GM12878 (cell line): Measurements from ENCODE around the gene SPATA1. TPM values are rescaled to one million over a fixed set of nuclear protein-coding genes. Genes with fewer than 3 reads are reported as not detected.

Experiments used
- ATAC-seq: fragments of 200-7000 bp; cut with Tn5 transposase; 3 replicates; pipeline ENCODE4 v1.9.1; 2020; ENCODE audit warnings: mild to moderate bottlenecking, moderate library complexity
- BruUV-seq: library from RNA; stranded (reverse); fragments of 400-500 nt; replicated peaks from 2 replicates; lab custom pipeline; 2021; lab: Mats Ljungman, UMichigan
- CTCF ChIA-PET: fragments of 300-600 bp; sonication (Branson Sonifier 250); formaldehyde crosslinking; extraction: SDS; loops from one replicate; lab custom pipeline; 2021; ENCODE audit warnings: inconsistent platforms; lab: Yijun Ruan, JAX
- POLR2A ChIA-PET: fragments of 350-600 bp; formaldehyde crosslinking; extraction: SDS; loops from one replicate; lab custom pipeline; 2021; ENCODE audit warnings: inconsistent platforms; lab: Charles Lee
- RAD21 ChIA-PET: fragments of 300-600 bp; sonication (Branson Sonifier 250); formaldehyde crosslinking; loops from one replicate; lab custom pipeline; 2023; ENCODE audit warnings: antibody characterized with exemption; ENCODE audit not compliant: unreplicated experiment; lab: Charles Lee
- SMC1A ChIA-PET: fragments of 300-600 bp; sonication (Branson Sonifier 250); formaldehyde crosslinking; loops from one replicate; lab custom pipeline; 2023; ENCODE audit not compliant: unreplicated experiment, uncharacterized antibody; lab: Charles Lee
- DNase-seq: peaks from one replicate; pipeline ENCODE4 v3.0.0-alpha.2; 2011; ENCODE audit warnings: low read depth, low spot score
- FAIRE-seq: peaks from 3 replicates; lab custom pipeline; 2011; peaks lifted over from hg19 to GRCh38; lab: Jason Lieb, UNC
- H2AFZ ChIP-seq: 2 replicates; pipeline ENCODE4 v1.6.0; 2011; ENCODE audit warnings: low read depth, low read length, control low read depth; ENCODE audit not compliant: control insufficient read depth
- H3K27ac ChIP-seq: 2 replicates; pipeline ENCODE4 v1.5.1; 2011; ENCODE audit warnings: control low read depth; ENCODE audit not compliant: control insufficient read depth, insufficient read depth
- H3K27me3 ChIP-seq, 2 experiments: replicated peaks in 1 of 2; 2 replicates each; pipeline versions ENCODE4 v1.6.0 to v1.6.1; 2011; ENCODE audit warnings: low read length in 1 of 2; ENCODE audit not compliant: control insufficient read depth in 2 of 2, insufficient read depth in 2 of 2
- H3K36me3 ChIP-seq, 2 experiments: 2 replicates each; pipeline ENCODE4 v1.5.1; 2011; ENCODE audit warnings: low read length in 1 of 2; ENCODE audit not compliant: control insufficient read depth in 2 of 2, insufficient read depth in 2 of 2
- H3K4me1 ChIP-seq: 2 replicates; pipeline ENCODE4 v1.6.1; 2011; ENCODE audit warnings: mild to moderate bottlenecking, low read length, moderate library complexity, mixed read lengths; ENCODE audit not compliant: control insufficient read depth, insufficient read depth
- H3K4me2 ChIP-seq: 2 replicates; pipeline ENCODE4 v1.6.0; 2011; ENCODE audit warnings: control low read depth; ENCODE audit not compliant: control insufficient read depth, insufficient read depth
- H3K4me3 ChIP-seq: fragments of 200-600 bp; sonication (generic); 2 replicates; pipeline ENCODE4 v1.5.1; 2016
- H3K79me2 ChIP-seq: 2 replicates; pipeline ENCODE4 v1.6.0; 2011; ENCODE audit warnings: low read length; ENCODE audit not compliant: control insufficient read depth, insufficient read depth
- H3K9ac ChIP-seq: 2 replicates; pipeline ENCODE4 v1.8.0; 2011; ENCODE audit warnings: low read length, control low read depth, mixed read lengths; ENCODE audit not compliant: control insufficient read depth, insufficient read depth
- H3K9me3 ChIP-seq: replicated peaks from 3 replicates; pipeline ENCODE4 v1.5.1; 2011; ENCODE audit warnings: mild to moderate bottlenecking, low read length; ENCODE audit not compliant: control insufficient read depth, insufficient read depth
- H4K20me1 ChIP-seq: 2 replicates; pipeline ENCODE4 v1.6.0; 2011; ENCODE audit not compliant: control insufficient read depth, insufficient read depth
- ATF7 ChIP-seq: fragments of 450-650 bp; IDR thresholded peaks from 2 replicates; pipeline ENCODE4 v1.6.1; 2016; ENCODE audit warnings: low read depth, mild to moderate bottlenecking
- CHD2 ChIP-seq: IDR thresholded peaks from 2 replicates; pipeline ENCODE4 v1.6.1; 2011; ENCODE audit warnings: low read depth, low read length, improper control_type of control experiment, borderline replicate concordance
- E2F8 ChIP-seq: fragments of 450-650 bp; IDR thresholded peaks from 2 replicates; pipeline ENCODE4 v1.6.1; 2018; ENCODE audit warnings: mild to moderate bottlenecking, low read depth, moderate library complexity; ENCODE audit not compliant: partially characterized antibody
- GABPA ChIP-seq: IDR thresholded peaks from 2 replicates; pipeline ENCODE4 v1.6.1; 2014; ENCODE audit warnings: antibody characterized with exemption, low read depth, mild to moderate bottlenecking, inconsistent platforms
- IKZF2 ChIP-seq, 2 experiments: fragments of 450-650 bp; IDR thresholded peaks; 2 replicates each; pipeline ENCODE4 v1.6.1; 2017; ENCODE audit warnings: mild to moderate bottlenecking in 2 of 2, moderate library complexity in 2 of 2
- MLLT1 ChIP-seq: fragments of 450-650 bp; IDR thresholded peaks from 2 replicates; pipeline ENCODE4 v1.6.1; 2016; ENCODE audit warnings: mild to moderate bottlenecking
- MTA3 ChIP-seq: IDR thresholded peaks from 2 replicates; pipeline ENCODE4 v1.6.1; 2012; ENCODE audit warnings: low read length, inconsistent platforms, borderline replicate concordance
- MYC ChIP-seq: IDR thresholded peaks from 2 replicates; pipeline ENCODE4 v1.6.1; 2011; ENCODE audit warnings: mild to moderate bottlenecking, low read length, moderate library complexity, inconsistent platforms; ENCODE audit not compliant: insufficient read depth, insufficient replicate concordance, insufficient read length, severe bottlenecking
- RAD21 ChIP-seq: IDR thresholded peaks from 2 replicates; pipeline ENCODE4 v1.6.1; 2011; ENCODE audit warnings: mild to moderate bottlenecking, low read depth, low read length, moderate library complexity; ENCODE audit not compliant: insufficient read depth
- SRF ChIP-seq, 2 experiments: IDR thresholded peaks; 2 replicates each; pipeline ENCODE4 v1.6.1; 2011; ENCODE audit warnings: low read depth in 2 of 2, low read length in 2 of 2, mild to moderate bottlenecking in 1 of 2, moderate library complexity in 1 of 2
- TAF1 ChIP-seq: IDR thresholded peaks from 2 replicates; pipeline ENCODE4 v1.6.1; 2011; ENCODE audit warnings: mild to moderate bottlenecking, low read depth, low read length, borderline replicate concordance
- ZNF24 ChIP-seq: fragments of 450-650 bp; IDR thresholded peaks from 2 replicates; pipeline ENCODE4 v1.6.1; 2017; ENCODE audit warnings: antibody characterized with exemption, mild to moderate bottlenecking
- ZNF622 ChIP-seq: fragments of 450-650 bp; IDR thresholded peaks from 2 replicates; pipeline ENCODE4 v1.6.1; 2017; ENCODE audit warnings: mild to moderate bottlenecking, inconsistent platforms
- WGBS: methylation state at CpG from one replicate; pipeline ENCODE4 v1.1.6; 2016; ENCODE audit warnings: low lambda C conversion rate; ENCODE audit not compliant: insufficient replicate concordance, insufficient coverage; ENCODE audit errors: missing lambda C conversion rate; 5-methylcytosine and 5-hydroxymethylcytosine counted together
- in situ Hi-C: fragments of 300-500 bp; cut with MboI; formaldehyde crosslinking; loops from 9 replicates; pipeline ENCODE4 v1.14.3; 2018; ENCODE audit warnings: mixed read lengths
- intact Hi-C: fragments of 100-400 bp; cut with micrococcal nuclease; formaldehyde crosslinking; loops from one replicate; pipeline ENCODE4 v1.14.2; 2022; ENCODE audit not compliant: unreplicated experiment
- polyA plus RNA-seq, 11 experiments: library from polyadenylated mRNA; depleted of rRNA in 4 of 11; unstranded in 6 of 11; stranded (reverse) in 5 of 11; fragments of >200 nt; fragmentation: Nextera tagmentation in 4 of 11; fragmentation: Illumina TruSeq in 1 of 11; extraction: Ambion mirVana in 4 of 11; extraction: Trizol in 1 of 11; gene quantifications; 1 replicate in 1 of 11; 2 replicates in 10 of 11; pipeline versions ENCODE4 v1.2.1 to v1.2.3, GENCODE V29; 2011 to 2016; ENCODE audit warnings: inconsistent platforms in 2 of 11, missing spikeins in 2 of 11, low read depth in 1 of 11
- total RNA-seq, 4 experiments: library from RNA; depleted of rRNA in 3 of 4; stranded (reverse); fragments of >200 nt in 3 of 4; fragmentation: Illumina TruSeq in 1 of 4; extraction: Trizol in 1 of 4; gene quantifications; 2 replicates each; pipeline versions ENCODE4 v1.2.1 to v1.2.3, GENCODE V29; 2013 to 2021

The SPATA1 gene
- total and polyA plus RNA-seq, 10 of the 15 experiments (the other 5 are each of a cell fraction or from before 2014, with no cell fraction given) = 0.74 to 2.4 (median 1.9) TPM

- H3K27me3 ChIP-seq = no peaks in the 10 kb centered on the region
- FAIRE-seq (no peak), ATAC-seq (no peak), DNase-seq (no peak)
- in situ Hi-C loops (no loop called here), intact Hi-C loops (loop anchor here (1.0 to 2.0 kb wide), 3 partner anchors 28 to 114 kb away; partner anchors contain the start of gene RPF1)
- no peaks in the 10 kb centered on the region for H3K4me1 ChIP-seq
- RAD21 ChIA-PET = interaction anchor here (0.7 to 2.4 kb wide), 5 partner anchors 8 to 113 kb away, joined by 3 to 26 read pairs (median 3); partner anchors contain the start of gene CTBS
- BruUV-seq = TSS peak; percentile 73
- peak overlapping the region; percentile 78 for H3K4me2 ChIP-seq
- SMC1A ChIA-PET = interaction anchor here (1.2 to 4.8 kb wide), 4 partner anchors 26 to 181 kb away, joined by 5 to 61 read pairs (median 12); partner anchors contain the start of genes CTBS and RPF1
- peaks cover 49% of the 10 kb centered on the region for H3K79me2 ChIP-seq
- peaks cover 0 to 2% of the 10 kb centered on the region in 2 experiments; a peak in 1 of 4 replicates for H3K36me3 ChIP-seq
- peak overlapping the region; percentile 85 for H2AFZ ChIP-seq
- peak overlapping the region; percentile 91 for H3K27ac ChIP-seq
- H3K9ac ChIP-seq = peak overlapping the region; percentile 86
- 7% methylated on average over 25 of the region's 26 CpGs for WGBS
- H3K9me3 ChIP-seq = peaks cover 2% of the 10 kb centered on the region; the same call in 1 of the 3 replicates
- POLR2A ChIA-PET = interaction anchor here (1.0 to 4.7 kb wide), 8 partner anchors 12 to 567 kb away, joined by 3 to 60 read pairs (median 4); partner anchors contain the start of genes CTBS and RPF1
- CTCF ChIA-PET = interaction anchor here (1.0 to 4.8 kb wide), 5 partner anchors 19 to 438 kb away, joined by 3 to 43 read pairs (median 4); partner anchors contain the start of genes CTBS and RPF1
- peak overlapping the region; percentile 85 for H3K4me3 ChIP-seq
- no peaks in the 10 kb centered on the region for H4K20me1 ChIP-seq
- TF ChIP-seq SRF (IDR thresholded peaks at IDR 0.05; ENCODE audit: low read depth in 2 of 2, low read length in 2 of 2) (peak in 1 of 2 experiments; percentile 60; a peak in 1 of 4 replicates), CHD2 (no peak), ATF7 (no peak), MYC (no peak), IKZF2 (IDR thresholded peaks at IDR 0.05) (0 out of 4 replicates have a peak, but pooled peaks of 1 of the 2 experiments have one; percentile 11), GABPA (no peak), MTA3 (0 out of 2 replicates have a peak, but pooled peaks have one; percentile 61), TAF1 (peak; percentile 41; the same call in 1 of the 2 replicates), MLLT1 (peak; percentile 97), RAD21 (no peak), ZNF622 (no peak), ZNF24 (peak; percentile 40; the same call in 1 of the 2 replicates), E2F8 (no peak)
These were observed 705 bp downstream of the SPATA1 start for GRCh38 chr1:84506729-84507453.
